HCT116 (cell line): ENCODE results near the gene ATRIP. TPM values are rescaled to one million over a fixed set of nuclear protein-coding genes. Genes with fewer than 3 reads are reported as not detected.

Experiments
- ATAC-seq: fragments of 200-7000 bp; cut with Tn5 transposase; 2 replicates; pipeline ENCODE4 v1.9.1; 2020; ENCODE audit warnings: mild to moderate bottlenecking, moderate library complexity
- BruUV-seq: library from RNA; stranded (reverse); fragments of 400-500 nt; replicated peaks from 2 replicates; lab custom pipeline; 2021; lab: Mats Ljungman, UMichigan
- CTCF ChIA-PET: fragments of 300-600 bp; sonication (Branson Sonifier 250); formaldehyde crosslinking; loops from one replicate; lab custom pipeline; 2021; ENCODE audit warnings: antibody characterized with exemption; lab: Charles Lee
- POLR2A ChIA-PET: fragments of 300-600, 350-600 bp; sonication (Branson Sonifier 250); formaldehyde crosslinking; loops from one replicate; lab custom pipeline; 2021; ENCODE audit warnings: antibody characterized with exemption; lab: Charles Lee
- RAD21 ChIA-PET, 2 experiments: fragments of 300-600 bp; sonication (Branson Sonifier 250); formaldehyde crosslinking; loops; one replicate each; lab custom pipeline; 2023; ENCODE audit warnings: low total read pairs in 2 of 2; ENCODE audit not compliant: uncharacterized antibody in 2 of 2, unreplicated experiment in 2 of 2, low non-redundant PET in 1 of 2; lab: Charles Lee
- DNase-seq: peaks from one replicate; pipeline ENCODE4 v3.0.0-alpha.2; 2010; ENCODE audit warnings: low read depth, low spot score
- H2AFZ ChIP-seq: fragments of 200-600 bp; shearing (Covaris generic), sonication (generic); 2 replicates; pipeline ENCODE4 v1.6.1; 2017; ENCODE audit warnings: low read depth, mixed run types, mixed read lengths, antibody characterized with exemption, low read length; ENCODE audit not compliant: poor library complexity, severe bottlenecking
- H3K27ac ChIP-seq: 2 replicates; pipeline ENCODE4 v1.5.1; 2012; ENCODE audit warnings: low read depth, low read length
- H3K27me3 ChIP-seq: fragments of 200-600 bp; sonication (generic); 2 replicates; pipeline ENCODE4 v1.6.1; 2016; ENCODE audit warnings: mixed run types, low read length, mixed read lengths; ENCODE audit not compliant: insufficient read depth
- H3K36me3 ChIP-seq, 2 experiments: fragments of 200-500 bp in 1 of 2; fragments of 200-600 bp in 1 of 2; sonication (Bioruptor generic) in 1 of 2; sonication (generic) in 1 of 2; 2 replicates each; pipeline versions ENCODE4 v1.5.1 to v1.6.1; 2014 to 2016; ENCODE audit warnings: low read length in 2 of 2, inconsistent platforms in 1 of 2, mixed read lengths in 1 of 2, mixed run types in 1 of 2; ENCODE audit not compliant: insufficient read depth in 2 of 2, control insufficient read depth in 1 of 2
- H3K4me1 ChIP-seq, 2 experiments: fragments of 200-600 bp in 1 of 2; sonication (generic) in 1 of 2; 2 replicates each; pipeline versions ENCODE4 v1.5.1 to v1.6.1; 2012 to 2017; ENCODE audit warnings: low read length in 2 of 2, inconsistent platforms in 1 of 2, mild to moderate bottlenecking in 1 of 2, mixed read lengths in 1 of 2, mixed run types in 1 of 2, moderate library complexity in 1 of 2; ENCODE audit not compliant: insufficient read depth in 2 of 2, control insufficient read depth in 1 of 2
- H3K4me2 ChIP-seq: fragments of 200-600 bp; sonication (generic); 2 replicates; pipeline ENCODE4 v1.6.1; 2017; ENCODE audit warnings: mixed run types, low read length, mixed read lengths
- H3K4me3 ChIP-seq, 2 experiments: fragments of 200-600 bp in 1 of 2; sonication (generic) in 1 of 2; replicated peaks in 1 of 2; 2 replicates each; pipeline ENCODE4 v1.5.1; 2011 to 2016; ENCODE audit warnings: low read length in 2 of 2, control low read depth in 1 of 2, low read depth in 1 of 2, mild to moderate bottlenecking in 1 of 2, mixed read lengths in 1 of 2, mixed run types in 1 of 2
- H3K79me2 ChIP-seq: fragments of 200-600 bp; sonication (generic); 2 replicates; pipeline ENCODE4 v1.6.1; 2017; ENCODE audit warnings: mild to moderate bottlenecking, mixed run types, low read length, moderate library complexity, mixed read lengths; ENCODE audit not compliant: insufficient read depth
- H3K9ac ChIP-seq: fragments of 200-600 bp; sonication (generic); 2 replicates; pipeline ENCODE4 v1.6.1; 2016; ENCODE audit warnings: low read length, mixed read lengths
- H3K9me2 ChIP-seq: fragments of 200-600 bp; sonication (generic), shearing (Covaris generic); 2 replicates; pipeline ENCODE4 v1.6.1; 2017; ENCODE audit warnings: mixed run types, mild to moderate bottlenecking, moderate library complexity; ENCODE audit not compliant: insufficient read depth
- H3K9me3 ChIP-seq, 2 experiments: fragments of 200-500 bp in 1 of 2; fragments of 200-600 bp in 1 of 2; sonication (Bioruptor generic) in 1 of 2; sonication (generic) in 1 of 2; 2 replicates each; pipeline ENCODE4 v1.6.1; 2014 to 2017; ENCODE audit warnings: low read length in 2 of 2, mixed read lengths in 2 of 2, inconsistent platforms in 1 of 2, low read depth in 1 of 2, mild to moderate bottlenecking in 1 of 2, mixed run types in 1 of 2, moderate library complexity in 1 of 2; ENCODE audit not compliant: control insufficient read depth in 1 of 2, insufficient read depth in 1 of 2
- H4K20me1 ChIP-seq: fragments of 200-600 bp; sonication (generic), shearing (Covaris generic); 2 replicates; pipeline ENCODE4 v1.6.1; 2017; ENCODE audit warnings: mixed run types, mild to moderate bottlenecking, moderate library complexity; ENCODE audit not compliant: insufficient read depth
- ATF3 ChIP-seq: IDR thresholded peaks from 2 replicates; pipeline ENCODE4 v1.6.1; 2012
- CBX3 ChIP-seq: IDR thresholded peaks from 2 replicates; pipeline ENCODE4 v1.6.1; 2012; ENCODE audit warnings: low read depth
- CEBPB ChIP-seq: IDR thresholded peaks from 2 replicates; pipeline ENCODE4 v1.6.1; 2012; ENCODE audit warnings: low read depth
- EGR1 ChIP-seq: IDR thresholded peaks from 2 replicates; pipeline ENCODE4 v1.6.1; 2012; ENCODE audit warnings: low read depth
- ELF1 ChIP-seq: IDR thresholded peaks from 2 replicates; pipeline ENCODE4 v1.6.1; 2012; ENCODE audit warnings: low read depth, borderline replicate concordance
- EZH2phosphoT487 ChIP-seq: fragments of 200-600 bp; IDR thresholded peaks from 2 replicates; pipeline ENCODE4 v1.6.1; 2018; ENCODE audit warnings: antibody characterized with exemption, borderline replicate concordance
- FOSL1 ChIP-seq: IDR thresholded peaks from 2 replicates; pipeline ENCODE4 v1.6.1; 2012; ENCODE audit warnings: low read depth
- JUND ChIP-seq: IDR thresholded peaks from 2 replicates; pipeline ENCODE4 v1.6.1; 2012
- SIN3A ChIP-seq: IDR thresholded peaks from 2 replicates; pipeline ENCODE4 v1.6.1; 2012; ENCODE audit warnings: low read depth
- SP1 ChIP-seq: IDR thresholded peaks from 2 replicates; pipeline ENCODE4 v1.6.1; 2012; ENCODE audit warnings: low read depth
- SRF ChIP-seq: IDR thresholded peaks from 2 replicates; pipeline ENCODE4 v1.6.1; 2012; ENCODE audit warnings: low read depth
- TCF7L2 ChIP-seq: IDR thresholded peaks from 2 replicates; pipeline ENCODE4 v1.7.0; 2011; ENCODE audit warnings: borderline replicate concordance, inconsistent platforms; ENCODE audit not compliant: insufficient read depth, insufficient read length; ENCODE audit errors: extremely low read depth
- ZBTB33 ChIP-seq: IDR thresholded peaks from 2 replicates; pipeline ENCODE4 v1.6.1; 2011; ENCODE audit warnings: mild to moderate bottlenecking, low read length, moderate library complexity; ENCODE audit not compliant: insufficient replicate concordance; ENCODE audit errors: extremely low read depth
- ZFX ChIP-seq: fragments of 450-650 bp; IDR thresholded peaks from 2 replicates; pipeline ENCODE4 v1.6.1; 2017
- ZNF274 ChIP-seq: fragments of 200-500 bp; sonication (Bioruptor generic); IDR thresholded peaks from 2 replicates; pipeline ENCODE4 v1.6.1; 2014; ENCODE audit warnings: mild to moderate bottlenecking, low read depth, low read length, inconsistent platforms
- intact Hi-C: fragments of 100-400 bp; cut with micrococcal nuclease; formaldehyde crosslinking; loops from 2 replicates; pipeline ENCODE4 v1.10.0; 2022
- total RNA-seq: library from RNA; stranded (reverse); gene quantifications from one replicate; pipeline ENCODE4 v1.2.1, GENCODE V29; 2021; ENCODE audit not compliant: unreplicated experiment

The ATRIP gene
- total RNA-seq, 1 experiment from 2014 or later: 15.6 TPM

GRCh38 chr3:48398701-48399386, 47.7 kb upstream of the ATRIP start:
- Histone ChIP-seq H3K4me2 (no peak overlapping the region), H3K4me1 (peaks cover 14 to 26% of the 10 kb centered on the region in 2 experiments), H3K9ac (no peak overlapping the region), H2AFZ (no peak overlapping the region), H3K27me3 (no peaks in the 10 kb centered on the region), H3K27ac (no peak overlapping the region), H4K20me1 (no peaks in the 10 kb centered on the region), H3K9me2 (no peaks in the 10 kb centered on the region), H3K9me3 (no peaks in the 10 kb centered on the region), H3K79me2 (no peaks in the 10 kb centered on the region), H3K4me3 (no peak overlapping the region), H3K36me3 (no peaks in the 10 kb centered on the region)
- POLR2A ChIA-PET: no interaction called here
- no peak for ATAC-seq
- TF ChIP-seq TCF7L2: no peak
- CTCF ChIA-PET: interaction anchor here (0.7 to 8.0 kb wide), 4 partner anchors 36 to 158 kb away, joined by 3 to 386 read pairs (median 16); partner anchors contain the start of gene PFKFB4
- BruUV-seq: no TSS peak
- RAD21 ChIA-PET: interaction anchor here (4.0 to 4.1 kb wide), 2 partner anchors 37 kb away, joined by 54 to 59 read pairs; no protein-coding TSS in a partner anchor
- intact Hi-C loops: no loop called here
- DNase-seq: no peak

GRCh38 chr3:48399387-48400172, 47.0 kb upstream of the ATRIP start:
- Histone ChIP-seq H3K27me3 (no peaks in the 10 kb centered on the region), H3K4me1 (peaks cover 14 to 33% of the 10 kb centered on the region in 2 experiments), H2AFZ (no peak overlapping the region), H3K27ac (no peak overlapping the region), H3K36me3 (no peaks in the 10 kb centered on the region), H3K79me2 (no peaks in the 10 kb centered on the region), H3K4me3 (no peak overlapping the region), H3K9me2 (no peaks in the 10 kb centered on the region), H3K9ac (no peak overlapping the region), H3K4me2 (no peak overlapping the region), H4K20me1 (no peaks in the 10 kb centered on the region), H3K9me3 (no peaks in the 10 kb centered on the region)
- ChIA-PET POLR2A (interaction anchor here (0.5 kb wide), 1 partner anchor 43 kb away, joined by 4 read pairs; no protein-coding TSS in a partner anchor), CTCF (interaction anchor here (0.7 to 8.0 kb wide), 9 partner anchors 36 to 236 kb away, joined by 3 to 386 read pairs (median 3); partner anchors contain the start of genes PFKFB4 and SLC26A6), RAD21 (interaction anchor here (0.7 to 4.1 kb wide), 5 partner anchors 34 to 613 kb away, joined by 3 to 59 read pairs (median 13); no protein-coding TSS in a partner anchor)
- BruUV-seq: no TSS peak
- ATAC-seq: peak; percentile 26; the same call in 1 of the 2 replicates
- intact Hi-C loops: loop anchor here (2.0 kb wide), 1 partner anchor 149 kb away; no protein-coding TSS in a partner anchor
- DNase-seq: no peak
- TF ChIP-seq SP1 (no peak), SIN3A (no peak), CEBPB (no peak), TCF7L2 (no peak), SRF (no peak), ELF1 (no peak), ZNF274 (no peak), ZBTB33 (no peak), FOSL1 (no peak), EGR1 (no peak), ZFX (no peak), EZH2phosphoT487 (no peak), ATF3 (no peak), JUND (no peak), CBX3 (no peak)
